SKM-1 treated with dmso at 0.1 percent for 144 hours (cell line): ENCODE data around the gene CYCS.

ENCODE experiments used
- DNase-seq: peaks from one replicate; lab custom pipeline; 2025; ENCODE audit not compliant: unreplicated experiment; lab: John Stamatoyannopoulos, UW

Gene CYCS

GRCh38 chr7:25075459-25075858, 49.6 kb downstream of the CYCS start:
- no peak for DNase-seq

GRCh38 chr7:25073451-25073850, 51.6 kb downstream of the CYCS start:
- DNase-seq: no peak
